Tongue (tissue), 2 donors: Measurements from ENCODE around the gene ANK3. TPM values are rescaled to one million over a fixed set of nuclear protein-coding genes. Genes with fewer than 3 reads are reported as not detected.
"Not testable (repeated sequence)": the region's sequence is repeated elsewhere in the genome, so short reads cannot be mapped to it uniquely, and the experiment has no call there.

Experiments
- DNase-seq: peaks from one replicate; pipeline ENCODE4 v3.0.0-alpha.2; 2015
- total RNA-seq: library from RNA; depleted of rRNA; stranded (reverse); fragments of >200 nt; gene quantifications from one replicate; pipeline ENCODE4 v1.2.3, GENCODE V29; 2014

Gene ANK3
- total RNA-seq, 1 donor from 2014 or later = 148 TPM

- DNase-seq = no peak
Measured at GRCh38 chr10:60304829-60305379, 84.8 kb downstream of the ANK3 start.

- no peak for DNase-seq
Measured at GRCh38 chr10:60303778-60304177, 85.9 kb downstream of the ANK3 start.

- peak; percentile 29 for DNase-seq
Measured at GRCh38 chr10:60299961-60300883, 89.5 kb downstream of the ANK3 start.

GRCh38 chr10:60299390-60299778, 90.3 kb downstream of the ANK3 start:
- DNase-seq = no peak

- no peak for DNase-seq
Measured at GRCh38 chr10:60298408-60299389, 91.0 kb downstream of the ANK3 start.

DNA sequence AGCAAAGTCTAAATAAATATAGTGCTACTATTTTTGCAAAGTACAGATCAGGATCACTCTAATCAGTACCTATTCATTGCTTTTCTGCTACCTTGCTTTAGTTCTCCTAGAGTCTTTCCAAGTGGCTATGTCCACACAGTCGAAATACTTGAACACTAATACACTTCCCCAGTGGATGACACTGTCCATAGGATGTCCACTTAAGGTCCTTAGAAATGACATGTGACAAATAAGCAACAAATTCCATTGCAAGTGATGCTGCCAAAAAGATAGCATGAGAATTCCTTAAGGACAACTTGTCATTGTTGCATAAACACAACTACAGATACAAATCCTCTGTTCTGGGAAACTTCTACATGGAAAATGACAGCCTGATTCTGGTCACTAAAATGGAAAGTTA, 93.6 kb downstream of the ANK3 start:
- DNase-seq = no peak

DNA sequence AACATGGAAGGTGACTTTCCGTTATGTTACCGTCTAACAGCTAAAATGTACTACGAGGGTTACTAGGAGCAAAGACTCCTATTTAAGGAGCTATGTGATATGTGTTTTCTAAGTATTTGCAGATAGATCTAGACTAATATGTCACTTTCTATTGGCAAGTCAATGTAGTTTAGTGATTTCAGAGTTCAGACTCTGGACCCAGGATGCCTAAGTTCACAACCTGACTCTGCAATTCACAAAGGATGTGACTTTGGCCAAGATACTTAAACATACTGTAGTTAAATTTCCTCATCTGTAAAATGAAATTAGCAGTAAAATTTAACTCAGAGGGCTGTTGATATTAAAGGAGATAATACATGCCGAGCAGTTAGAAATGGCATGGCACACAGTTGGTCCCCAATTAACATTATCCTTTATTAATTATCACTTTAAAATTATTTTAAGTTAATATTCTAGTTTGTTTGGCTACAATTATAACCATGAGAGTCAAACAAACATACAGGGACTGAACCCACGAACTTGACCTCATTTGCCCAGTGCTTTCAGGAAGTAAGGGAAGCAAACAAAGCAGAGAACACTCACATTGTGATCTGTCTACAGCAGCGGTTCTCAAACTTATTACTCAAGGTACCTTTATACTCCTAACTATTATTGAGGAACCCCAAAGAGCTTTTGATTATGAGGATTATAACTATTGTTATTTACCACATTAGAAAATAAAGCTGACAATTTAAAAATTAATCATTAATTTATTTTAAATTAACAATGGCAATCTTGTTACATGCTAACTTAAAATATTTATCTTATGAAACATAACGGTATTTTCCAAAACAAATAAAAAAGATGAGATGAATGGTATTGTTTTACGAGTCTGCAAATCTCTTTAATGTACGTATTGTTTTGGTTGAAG, 94.4 kb downstream of the ANK3 start:
- no peak for DNase-seq

- peak; percentile 18 for DNase-seq
Measured at GRCh38 chr10:60293581-60294175, 96.0 kb downstream of the ANK3 start.

DNA sequence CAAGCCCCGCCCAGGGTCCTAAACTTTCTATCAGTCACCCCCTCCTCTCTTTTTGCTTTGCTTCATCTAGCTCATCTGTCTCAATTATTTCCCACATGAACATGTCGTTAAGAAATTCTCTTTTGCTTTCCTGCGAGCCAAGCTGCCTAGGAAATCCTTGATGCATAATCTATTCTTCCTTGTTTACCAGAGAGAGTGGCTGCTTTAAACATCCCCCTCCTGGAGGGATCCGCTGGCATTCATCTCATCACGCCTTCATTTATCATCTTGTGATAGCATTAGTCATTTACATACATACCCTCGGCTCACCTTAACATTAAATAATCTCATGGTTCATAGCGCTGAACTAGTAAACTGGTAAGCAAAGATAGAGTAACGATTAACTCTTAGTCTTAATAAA, 96.7 kb downstream of the ANK3 start:
- no peak for DNase-seq

DNA sequence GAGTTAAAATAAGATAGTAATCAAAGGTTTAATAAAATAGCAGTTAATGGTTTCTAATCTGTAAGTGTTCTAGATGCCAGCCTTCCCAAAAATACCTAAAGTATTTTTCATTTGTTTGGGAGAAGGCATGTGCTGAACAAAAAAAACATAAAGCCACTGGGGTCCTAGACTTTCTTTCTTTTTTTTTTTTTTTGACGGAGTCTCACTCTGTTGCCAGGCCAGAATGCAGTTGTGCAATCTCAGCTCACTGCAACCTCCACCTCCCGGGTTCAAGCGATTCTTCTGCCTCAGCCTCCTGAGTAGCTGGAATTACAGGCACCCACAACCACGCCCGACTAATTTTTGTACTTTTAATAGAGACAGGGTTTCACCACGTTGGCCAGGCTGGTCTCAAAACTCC, 97.1 kb downstream of the ANK3 start:
- not testable (repeated sequence) for DNase-seq

GRCh38 chr10:60291344-60291930, 98.2 kb downstream of the ANK3 start:
- DNase-seq = peak; percentile 47

DNA sequence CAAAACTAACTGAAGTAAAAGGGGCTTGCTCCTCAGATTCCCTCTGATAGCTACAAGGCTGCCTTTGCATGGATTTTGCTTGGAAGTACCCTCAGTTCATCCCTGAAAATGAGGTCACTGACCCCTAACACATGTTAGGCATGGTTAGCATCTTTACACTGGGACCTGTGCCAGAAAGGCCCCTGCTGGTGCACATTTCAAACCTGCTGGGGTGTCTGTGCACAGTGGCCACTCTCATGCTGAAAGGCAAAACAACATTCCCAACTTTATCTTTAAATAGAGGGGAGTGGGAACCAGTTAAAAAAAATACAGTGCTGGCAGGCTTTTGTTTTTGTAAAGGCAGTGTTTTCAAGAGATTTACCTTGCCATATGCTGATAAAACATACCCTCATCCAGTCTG, 99.1 kb downstream of the ANK3 start:
- no peak for DNase-seq

DNA sequence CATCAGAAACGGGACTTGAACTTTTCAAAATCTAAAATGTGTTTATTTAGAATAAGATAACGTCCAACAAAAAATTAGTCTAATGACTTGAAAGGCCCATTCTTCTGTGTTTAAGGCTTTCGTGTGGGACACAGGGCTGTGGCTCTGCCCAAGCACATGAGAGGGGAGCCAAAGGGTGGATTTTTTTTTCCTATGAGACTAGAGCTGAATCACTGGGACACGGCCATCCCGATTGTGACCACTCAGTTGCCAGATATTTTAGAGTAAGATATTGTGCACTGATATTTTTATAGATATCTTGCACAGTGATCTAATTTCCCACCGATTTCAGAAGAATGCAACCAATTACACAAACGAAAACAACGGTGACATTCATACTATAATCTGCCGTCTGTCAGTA, 99.9 kb downstream of the ANK3 start:
- DNase-seq = no peak

DNA sequence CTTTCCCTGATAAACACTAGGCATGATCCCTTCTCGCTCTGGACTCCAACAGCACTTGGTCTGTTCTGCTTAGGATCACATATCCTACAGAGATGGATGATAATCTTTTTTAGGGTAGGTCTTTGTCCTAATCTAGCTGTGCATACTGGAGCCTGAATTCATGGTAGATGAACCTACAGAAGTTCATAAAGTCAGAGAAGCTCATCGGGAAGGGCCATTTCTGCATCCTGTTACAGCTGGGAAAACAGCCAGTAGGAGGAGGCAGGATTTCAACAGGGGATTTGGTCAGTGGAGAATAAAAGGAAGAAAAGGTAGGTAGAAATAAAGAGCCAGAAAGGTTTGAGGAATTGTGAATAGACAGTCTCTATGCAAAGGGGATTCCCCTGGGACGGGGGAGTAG, 101.4 kb downstream of the ANK3 start:
- DNase-seq = no peak

- no peak for DNase-seq
Measured at GRCh38 chr10:60286559-60286958, 103.1 kb downstream of the ANK3 start.

GRCh38 chr10:60283397-60283796, 106.3 kb downstream of the ANK3 start:
- DNase-seq = no peak

GRCh38 chr10:60282771-60283353, 106.8 kb downstream of the ANK3 start:
- peak; percentile 25 for DNase-seq

- no peak for DNase-seq
Measured at GRCh38 chr10:60281792-60282353, 107.8 kb downstream of the ANK3 start.

DNA sequence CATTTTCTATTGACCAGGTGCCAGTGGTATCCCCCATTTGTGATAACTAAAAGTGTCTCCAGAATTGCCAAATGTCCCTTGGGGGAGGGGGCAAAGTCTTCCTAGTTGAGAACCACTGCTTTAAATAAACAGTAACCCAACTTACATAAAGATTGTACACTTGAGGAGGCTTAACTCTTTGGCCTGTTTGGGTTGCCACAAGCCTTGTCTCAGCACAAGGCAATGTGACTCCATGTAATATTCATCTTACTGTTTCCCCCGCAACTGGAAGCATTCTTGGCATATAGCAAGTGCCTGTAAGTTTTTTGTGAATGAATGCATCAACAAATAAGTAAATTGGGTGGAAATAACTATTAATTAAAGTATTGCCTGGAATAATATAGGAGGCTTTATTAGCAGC, 108.3 kb downstream of the ANK3 start:
- no peak for DNase-seq

GRCh38 chr10:60280475-60280874, 109.2 kb downstream of the ANK3 start:
- peak; percentile 15 for DNase-seq
